ENCODE data around the gene CYP27A1.

DNA sequence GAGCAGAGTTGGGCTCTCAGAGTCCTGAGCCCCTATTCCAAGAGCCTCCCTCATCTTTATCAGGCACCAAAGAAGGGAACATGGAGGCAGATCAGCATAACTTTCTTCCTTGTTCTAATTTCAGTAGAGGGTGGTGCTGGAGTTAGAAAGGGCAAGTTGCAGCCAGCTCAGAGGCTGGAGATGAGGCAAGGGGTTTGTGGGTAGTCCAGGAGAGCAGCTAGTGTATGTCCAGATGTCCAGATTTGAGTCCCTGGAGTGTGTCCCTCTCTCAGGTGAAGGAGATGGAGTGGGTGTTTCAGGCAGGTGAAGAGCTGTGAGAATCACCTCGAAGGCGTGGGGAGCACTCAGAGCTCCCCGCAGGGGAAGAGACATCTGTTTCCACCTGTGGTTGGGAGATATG lies 50.1 kb downstream of the CYP27A1 start:
- TF ChIP-seq POLR2A (IDR thresholded peaks at IDR 0.05) = no peak
- TF ChIP-seq, protein P1, sequence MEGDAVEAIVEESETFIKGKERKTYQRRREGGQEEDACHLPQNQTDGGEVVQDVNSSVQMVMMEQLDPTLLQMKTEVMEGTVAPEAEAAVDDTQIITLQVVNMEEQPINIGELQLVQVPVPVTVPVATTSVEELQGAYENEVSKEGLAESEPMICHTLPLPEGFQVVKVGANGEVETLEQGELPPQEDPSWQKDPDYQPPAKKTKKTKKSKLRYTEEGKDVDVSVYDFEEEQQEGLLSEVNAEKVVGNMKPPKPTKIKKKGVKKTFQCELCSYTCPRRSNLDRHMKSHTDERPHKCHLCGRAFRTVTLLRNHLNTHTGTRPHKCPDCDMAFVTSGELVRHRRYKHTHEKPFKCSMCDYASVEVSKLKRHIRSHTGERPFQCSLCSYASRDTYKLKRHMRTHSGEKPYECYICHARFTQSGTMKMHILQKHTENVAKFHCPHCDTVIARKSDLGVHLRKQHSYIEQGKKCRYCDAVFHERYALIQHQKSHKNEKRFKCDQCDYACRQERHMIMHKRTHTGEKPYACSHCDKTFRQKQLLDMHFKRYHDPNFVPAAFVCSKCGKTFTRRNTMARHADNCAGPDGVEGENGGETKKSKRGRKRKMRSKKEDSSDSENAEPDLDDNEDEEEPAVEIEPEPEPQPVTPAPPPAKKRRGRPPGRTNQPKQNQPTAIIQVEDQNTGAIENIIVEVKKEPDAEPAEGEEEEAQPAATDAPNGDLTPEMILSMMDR (IDR thresholded peaks at IDR 0.05) = no peak
